ENCODE measurements around the gene CNBD2.
"Not testable (repeated sequence)": the region's sequence is repeated elsewhere in the genome, so short reads cannot be mapped to it uniquely, and the experiment has no call there.

CNBD2 gene

DNA sequence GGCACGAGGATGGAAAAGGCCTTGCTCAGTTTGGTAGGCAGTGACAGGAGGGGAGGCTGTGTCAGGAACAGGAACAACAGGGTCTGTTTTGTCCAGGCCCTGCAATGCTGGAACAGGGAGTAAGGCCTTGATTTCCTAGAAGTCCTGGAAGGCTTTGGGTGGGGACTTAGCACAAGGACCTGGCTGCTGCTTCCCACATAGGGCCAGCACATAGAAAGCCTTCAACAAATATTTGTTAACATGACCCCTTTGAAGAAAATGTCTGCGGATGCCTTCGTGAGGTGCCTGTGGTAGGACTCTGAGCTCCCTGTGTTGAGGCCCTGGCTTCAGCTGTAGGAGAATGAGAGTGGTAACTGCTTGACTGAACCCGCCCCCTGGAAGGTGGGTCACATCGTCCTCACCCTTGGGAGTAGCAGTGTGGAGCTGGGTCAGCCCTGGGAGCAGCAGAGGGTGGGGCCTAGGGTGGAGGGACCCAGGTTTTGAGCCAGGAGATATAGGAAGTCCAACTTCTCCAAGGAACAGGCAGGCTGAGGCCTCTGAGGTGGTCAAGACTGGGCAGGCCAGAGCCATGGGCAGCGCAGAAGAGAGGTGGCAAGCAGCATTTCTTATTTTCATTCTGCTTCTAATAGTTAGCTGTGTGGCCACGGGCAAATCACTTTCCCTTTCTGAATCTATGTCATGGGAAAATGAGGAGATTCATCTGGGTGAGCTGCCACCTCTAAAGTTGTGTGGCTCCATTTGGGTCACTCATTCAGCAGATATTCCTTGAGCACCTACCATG is 50.0 kb downstream of the CNBD2 start:
- in situ Hi-C loops (cut with MboI; ENCODE audit: low sequenced_read_pairs): no loop called here

DNA sequence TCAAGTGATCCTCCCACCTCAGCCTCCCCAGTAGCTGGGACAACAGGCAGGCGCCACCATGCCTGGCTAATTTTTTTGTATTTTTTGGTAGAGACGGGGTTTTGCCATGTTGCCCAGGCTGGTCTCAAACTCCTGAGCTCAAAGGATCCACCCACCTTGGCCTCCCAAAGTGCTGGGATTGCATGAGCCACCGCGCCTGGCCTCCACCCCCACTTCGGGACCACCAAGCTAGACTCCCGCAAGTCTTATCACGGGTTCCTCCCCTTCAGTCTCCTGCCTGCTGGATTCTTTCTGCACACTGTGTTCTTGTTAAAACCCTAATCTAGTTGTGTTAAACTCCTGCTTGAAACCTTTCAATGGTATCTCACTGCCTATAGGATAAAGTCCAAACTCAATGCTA is 57.7 kb downstream of the CNBD2 start:
- in situ Hi-C loops (cut with MboI; ENCODE audit: low sequenced_read_pairs): not testable (repeated sequence)

DNA sequence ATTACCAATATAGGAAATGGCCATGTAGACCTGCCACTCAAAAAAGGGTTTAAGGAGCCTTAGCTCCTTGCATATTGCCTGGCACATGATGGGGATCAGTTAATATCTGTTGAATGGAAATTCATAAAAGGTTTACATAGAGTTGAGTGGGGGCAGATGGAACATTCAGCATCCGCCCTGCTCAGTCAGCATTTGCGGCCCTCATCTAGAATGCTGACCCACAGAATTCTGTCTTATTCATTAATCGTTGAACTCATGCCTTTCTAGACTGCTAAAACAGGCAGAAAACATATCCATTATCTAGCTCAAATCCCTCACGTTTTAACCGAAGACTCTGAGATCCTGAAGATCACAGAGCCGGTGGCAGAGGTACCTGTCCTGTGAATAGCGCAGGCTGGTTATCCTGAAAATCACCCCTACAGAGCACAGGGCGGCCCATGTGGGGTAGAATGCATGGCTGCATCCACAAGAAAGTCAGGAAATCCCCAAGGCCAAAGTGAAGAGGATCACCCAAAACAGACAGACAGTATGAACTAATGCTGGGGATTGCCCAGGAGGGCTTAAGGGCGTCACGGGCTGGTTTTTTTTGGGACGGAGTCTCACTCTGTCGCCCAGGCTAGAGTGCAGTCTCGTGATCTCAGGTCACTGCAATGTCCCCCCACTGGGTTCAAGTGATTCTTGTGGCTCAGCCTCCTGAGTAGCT is 59.9 kb downstream of the CNBD2 start:
- in situ Hi-C loops (cut with MboI; ENCODE audit: low sequenced_read_pairs): no loop called here

DNA sequence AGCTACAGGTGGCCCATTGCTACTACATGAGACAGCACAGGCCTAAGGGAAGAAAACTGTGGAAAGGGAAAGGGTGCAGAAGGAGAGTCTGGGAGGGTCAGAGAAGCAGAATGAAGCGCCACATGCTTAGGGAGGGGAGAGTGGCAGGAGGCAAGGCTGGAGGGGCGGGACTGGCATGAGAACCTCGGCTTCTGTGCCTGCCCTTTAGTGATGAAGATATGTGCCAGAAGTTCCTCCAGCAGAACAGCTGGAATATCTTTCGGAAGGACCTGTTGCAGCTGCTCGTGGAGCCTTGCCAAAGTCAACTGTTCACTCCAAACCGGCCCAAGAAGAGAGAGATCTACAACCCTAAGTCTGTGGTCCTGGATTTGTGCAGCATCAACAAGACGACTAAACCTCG is 61.8 kb downstream of the CNBD2 start:
- in situ Hi-C loops (cut with MboI; ENCODE audit: low sequenced_read_pairs): no loop called here

DNA sequence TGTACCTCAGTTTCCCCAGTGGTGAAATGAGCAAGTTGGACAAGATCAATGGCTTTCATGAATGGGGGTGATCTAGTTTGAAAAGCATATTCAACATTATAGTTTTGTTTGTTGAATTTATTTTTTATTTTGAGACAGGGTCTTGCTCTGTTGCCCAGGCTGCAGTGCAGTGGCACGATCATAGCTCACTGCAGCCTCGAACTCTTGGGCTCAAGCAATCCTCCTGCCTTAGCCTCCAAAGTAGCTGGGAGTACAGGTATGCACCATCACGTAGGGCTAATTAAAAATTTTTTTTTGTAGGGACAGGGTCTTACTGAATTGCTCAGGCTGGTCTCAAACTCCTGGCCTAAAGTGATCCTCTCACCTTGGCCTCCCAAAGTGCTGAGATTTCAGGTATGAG is 63.4 kb downstream of the CNBD2 start:
- in situ Hi-C loops (cut with MboI; ENCODE audit: low sequenced_read_pairs): no loop called here

DNA sequence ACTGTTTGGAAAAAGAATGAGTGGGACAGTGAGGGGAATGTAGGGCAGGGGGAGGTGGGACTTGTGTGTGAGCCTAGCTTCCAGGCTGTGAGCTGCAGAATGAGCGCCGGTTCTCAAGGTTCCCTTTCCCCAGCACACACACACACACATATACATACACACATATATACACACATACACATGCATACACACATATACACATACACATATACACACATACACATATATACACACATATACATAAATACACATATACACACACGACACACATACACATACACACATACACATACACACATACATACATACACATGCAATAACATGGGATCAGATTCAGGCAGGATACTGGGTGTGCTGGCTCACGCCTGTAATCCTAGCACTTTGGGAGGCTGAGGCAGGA is 66.5 kb downstream of the CNBD2 start:
- in situ Hi-C loops (cut with MboI; ENCODE audit: low sequenced_read_pairs): no loop called here

DNA sequence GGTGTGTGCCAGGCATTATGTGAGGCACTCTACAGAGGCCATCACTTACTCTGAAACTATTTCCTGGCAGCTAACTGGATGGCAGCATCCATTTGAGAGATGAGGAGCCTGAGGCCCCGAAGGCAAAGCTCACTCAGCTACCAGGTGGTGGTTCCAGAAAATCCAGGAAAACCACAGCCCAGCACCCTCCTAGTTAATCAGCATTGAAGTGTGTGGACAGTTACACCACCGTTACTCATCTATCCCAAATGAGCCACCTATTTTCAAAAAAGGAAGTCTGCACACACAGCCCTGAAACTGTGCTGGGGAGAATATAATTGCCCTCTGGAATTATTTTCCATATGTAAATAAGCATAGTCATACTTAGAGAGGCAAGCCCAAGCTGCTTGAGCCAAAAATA is 67.4 kb downstream of the CNBD2 start:
- in situ Hi-C loops (cut with MboI; ENCODE audit: low sequenced_read_pairs): no loop called here

DNA sequence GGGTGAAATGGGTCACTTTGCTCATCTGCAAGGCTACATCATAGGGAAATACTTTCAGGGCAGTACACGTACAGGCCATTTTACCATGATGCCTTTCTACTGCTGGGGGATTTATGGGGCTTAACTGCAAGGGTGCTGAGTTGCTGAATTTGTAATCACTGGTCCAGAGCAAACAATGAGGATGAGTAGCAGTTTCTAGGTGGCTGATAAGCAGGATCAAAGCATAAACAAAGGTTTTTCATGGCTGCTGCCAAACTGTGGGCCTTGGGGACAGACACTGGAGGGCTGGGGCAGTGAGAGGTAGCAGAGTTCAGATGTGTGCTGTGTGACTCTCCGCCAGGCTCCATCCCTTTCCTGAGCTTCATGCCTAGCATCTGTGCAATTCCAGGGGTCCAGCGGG is 68.3 kb downstream of the CNBD2 start:
- in situ Hi-C loops (cut with MboI; ENCODE audit: low sequenced_read_pairs): no loop called here

DNA sequence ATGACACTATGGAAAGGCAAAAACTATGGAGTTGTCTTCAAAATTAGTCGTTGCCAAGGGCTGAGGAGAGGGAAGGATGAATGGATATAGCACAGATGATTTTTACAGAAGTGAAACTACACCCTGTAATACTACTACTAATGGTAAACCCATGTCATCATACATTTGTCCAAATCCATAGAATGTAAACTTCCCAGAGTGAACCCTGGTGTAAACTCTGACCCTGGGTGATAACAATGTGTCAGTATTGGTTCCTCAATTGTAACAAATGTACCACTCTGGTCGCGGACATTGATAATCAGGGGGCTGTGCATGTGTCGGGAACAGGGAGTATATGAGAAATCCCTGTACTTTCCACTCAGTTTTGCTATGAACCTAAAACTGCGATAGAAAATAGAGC is 72.2 kb downstream of the CNBD2 start:
- in situ Hi-C loops (cut with MboI; ENCODE audit: low sequenced_read_pairs): no loop called here

DNA sequence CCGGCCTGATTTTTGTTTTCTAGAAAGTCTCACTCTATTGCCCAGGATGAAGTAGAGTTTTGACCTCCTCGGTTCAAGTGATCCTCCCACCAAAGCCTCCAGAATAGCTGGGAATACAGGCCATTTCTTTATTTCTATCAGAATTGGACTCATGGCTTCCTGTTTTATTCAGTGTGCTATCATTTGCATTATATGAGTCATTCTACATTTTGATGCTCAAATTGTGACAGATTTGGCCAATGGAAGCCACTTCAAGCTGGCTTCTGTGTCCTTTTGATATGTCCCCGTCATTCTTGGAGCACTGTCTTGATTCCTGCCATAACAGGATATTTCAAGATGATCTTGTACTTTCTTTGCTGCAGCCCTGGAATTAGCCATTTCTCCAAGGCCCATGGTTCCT is 75.1 kb downstream of the CNBD2 start:
- in situ Hi-C loops (cut with MboI; ENCODE audit: low sequenced_read_pairs): no loop called here

DNA sequence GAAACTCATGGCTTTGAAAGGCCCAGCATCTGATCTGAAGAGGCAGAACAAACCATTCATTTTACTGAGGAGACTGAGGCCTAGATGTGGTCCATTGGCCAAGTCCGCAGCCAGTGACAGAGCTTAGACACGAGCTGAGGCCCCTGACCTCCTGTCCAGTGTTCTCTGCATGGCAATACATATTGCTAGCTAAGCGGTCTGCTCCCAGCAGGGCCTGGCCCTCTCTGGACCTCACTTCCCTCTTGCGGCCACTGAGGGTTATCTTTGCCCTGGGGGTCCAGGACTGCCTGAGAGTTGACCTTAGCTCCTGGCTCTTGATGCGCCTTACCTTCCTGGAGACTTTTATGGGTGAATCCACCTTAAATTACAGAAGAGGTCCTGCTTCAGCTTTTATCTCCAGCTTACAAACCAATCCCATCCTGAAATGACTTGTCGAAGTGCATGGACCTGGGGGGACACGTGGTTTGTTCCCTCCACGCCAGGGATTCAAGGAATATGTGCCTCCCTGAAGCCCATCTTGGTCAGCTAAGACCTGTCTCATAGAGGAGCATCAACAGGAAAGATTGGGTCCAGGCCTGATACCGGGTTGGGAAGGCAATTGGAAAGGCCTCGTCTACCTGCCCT is 75.6 kb downstream of the CNBD2 start:
- in situ Hi-C loops (cut with MboI; ENCODE audit: low sequenced_read_pairs): no loop called here

DNA sequence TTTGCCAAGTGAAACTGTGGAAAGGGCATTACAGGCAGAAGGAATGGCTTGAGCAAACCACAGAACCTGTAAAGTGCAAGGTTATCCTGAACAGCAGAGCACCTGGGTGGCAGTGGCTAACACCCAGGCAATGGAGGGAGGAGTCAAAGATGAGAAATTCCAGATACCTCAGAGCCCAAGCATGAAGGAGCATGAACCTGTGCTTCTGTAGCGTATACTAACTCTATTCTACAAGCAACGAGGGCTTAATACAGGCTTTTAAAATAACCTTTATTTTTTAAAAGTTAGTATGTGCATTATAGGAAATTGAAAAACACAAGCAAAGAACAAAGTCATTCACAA is 77.0 kb downstream of the CNBD2 start:
- in situ Hi-C loops (cut with MboI; ENCODE audit: low sequenced_read_pairs): no loop called here

DNA sequence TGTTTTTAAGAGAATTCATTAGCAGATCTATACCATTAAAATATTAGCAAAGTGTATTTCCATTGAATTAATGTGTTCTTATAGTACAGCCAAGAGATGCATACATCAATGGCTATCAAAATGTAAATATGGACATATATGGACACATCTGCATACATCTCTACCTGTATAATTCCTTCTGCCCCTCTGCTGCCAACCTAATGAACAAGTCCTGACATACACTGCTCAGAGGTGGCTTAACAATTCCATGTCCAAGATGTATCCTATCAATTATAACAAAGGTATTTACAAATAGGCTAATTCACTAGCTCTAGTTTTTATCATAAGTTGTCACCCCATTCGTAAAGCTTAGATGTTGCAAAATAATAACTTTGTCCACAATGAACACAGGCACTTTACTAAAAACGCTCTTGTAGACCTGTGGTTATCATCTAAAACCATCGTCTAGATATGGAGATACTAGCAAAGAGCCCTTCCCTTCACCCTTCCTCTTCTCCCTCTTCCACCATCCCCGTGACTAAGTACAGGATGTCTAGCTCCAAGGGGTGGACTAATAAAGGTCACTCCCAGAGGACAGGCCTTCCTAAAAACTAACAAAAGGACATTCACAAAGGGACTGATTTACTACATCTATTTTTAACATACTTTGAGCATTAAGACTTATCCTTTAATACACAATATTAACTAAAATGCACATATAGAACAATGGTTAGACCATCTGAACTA is 77.8 kb downstream of the CNBD2 start:
- in situ Hi-C loops (cut with MboI; ENCODE audit: low sequenced_read_pairs): not testable (repeated sequence)

DNA sequence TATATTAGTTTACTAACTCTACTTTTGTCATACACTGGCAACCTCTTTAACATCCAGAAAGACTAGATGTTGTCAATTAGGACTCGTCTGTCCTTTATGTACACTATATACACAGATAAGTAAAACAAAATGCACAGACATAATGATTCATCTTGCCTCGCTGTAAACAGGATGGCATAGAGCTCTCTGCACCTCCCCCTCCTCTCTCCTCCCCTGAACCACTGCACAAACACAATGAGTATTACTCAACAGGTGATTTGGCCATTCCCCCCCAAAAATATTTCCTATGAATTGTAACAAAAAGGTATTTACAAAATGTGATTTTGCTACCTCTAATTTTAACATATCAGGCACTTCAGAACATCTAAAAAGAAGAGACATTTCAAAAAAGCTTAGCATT is 81.0 kb downstream of the CNBD2 start:
- in situ Hi-C loops (cut with MboI; ENCODE audit: low sequenced_read_pairs): not testable (repeated sequence)

DNA sequence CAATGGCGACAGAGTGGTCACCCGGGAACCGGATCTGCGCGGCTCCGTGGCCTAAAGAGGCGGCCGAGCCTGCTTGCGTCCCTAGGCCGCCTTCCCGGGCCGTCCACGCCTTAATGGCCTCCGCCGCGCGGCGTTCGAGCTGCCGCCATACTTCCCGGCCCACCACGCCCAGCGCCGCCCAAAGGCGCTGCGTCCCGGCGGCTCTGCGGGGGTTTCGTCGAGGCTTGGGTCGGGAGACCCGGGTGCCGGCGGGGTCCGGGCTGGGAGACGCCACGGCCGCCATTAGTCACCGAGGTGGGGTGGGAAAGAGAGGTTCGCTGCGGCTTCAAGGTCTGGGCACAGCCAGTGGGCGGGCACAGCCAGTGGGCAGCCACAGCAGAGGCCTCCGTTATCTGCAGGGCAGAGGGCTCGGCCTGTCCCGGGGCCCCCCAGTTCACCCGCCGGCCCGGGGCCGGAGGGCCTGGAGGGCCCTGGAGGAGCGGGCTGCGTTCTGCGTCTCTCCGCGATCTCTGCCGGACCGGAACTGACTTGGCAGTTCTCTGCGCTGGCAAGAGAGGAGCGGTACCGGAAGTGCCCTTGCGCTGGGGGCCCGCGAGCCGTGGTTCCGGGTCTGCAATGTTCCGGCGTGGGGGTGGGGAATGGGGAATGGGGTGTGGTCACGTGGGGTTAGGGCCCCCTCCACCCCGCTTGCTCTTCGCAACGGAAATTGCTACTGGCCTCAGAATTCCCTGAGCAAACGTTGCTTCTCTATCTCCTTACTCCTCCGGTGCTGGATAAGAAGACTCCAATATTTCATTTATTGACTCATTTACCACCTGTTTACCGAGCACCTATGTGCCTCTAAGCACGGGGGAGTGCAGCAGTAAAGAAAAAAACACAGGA is 82.3 kb downstream of the CNBD2 start:
- in situ Hi-C loops (cut with MboI; ENCODE audit: low sequenced_read_pairs): no loop called here

DNA sequence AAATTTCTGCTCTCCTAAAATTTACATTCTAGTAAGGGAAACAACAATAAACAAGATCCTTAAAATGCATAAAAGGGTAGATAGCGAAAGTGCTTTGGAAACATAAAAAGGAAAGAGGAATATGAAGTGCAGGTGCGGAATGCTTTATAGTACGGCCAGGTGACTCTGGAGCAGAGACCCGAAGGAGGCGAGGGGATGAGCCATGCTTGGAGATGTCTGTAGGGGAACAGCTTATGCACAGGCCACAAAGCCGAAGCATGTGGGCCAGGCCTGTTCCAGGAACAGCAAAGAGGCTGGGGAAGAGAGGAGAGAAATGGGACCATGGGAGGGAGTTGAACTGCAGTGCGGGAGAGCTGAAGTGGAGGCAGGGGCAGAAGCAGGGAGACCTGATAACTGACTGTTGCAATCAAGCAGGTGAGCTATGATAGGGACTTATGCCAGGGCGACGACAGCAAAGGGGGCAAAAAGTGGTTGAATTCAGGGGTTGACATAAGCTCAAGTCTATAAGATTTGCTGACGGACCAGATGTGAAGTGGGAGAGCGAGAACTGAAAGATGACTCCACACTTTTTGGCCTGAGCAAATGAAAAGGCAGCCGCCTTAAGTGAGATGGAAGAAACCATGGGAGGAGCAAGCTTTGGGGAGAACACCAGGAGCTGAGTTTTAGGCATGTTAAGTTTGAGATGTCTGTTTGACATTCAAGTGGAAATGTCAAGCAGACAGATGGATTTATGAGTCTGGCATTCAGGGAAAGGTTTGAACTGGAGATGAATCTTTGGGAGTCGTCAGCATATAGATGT is 83.1 kb downstream of the CNBD2 start:
- in situ Hi-C loops (cut with MboI; ENCODE audit: low sequenced_read_pairs): no loop called here

DNA sequence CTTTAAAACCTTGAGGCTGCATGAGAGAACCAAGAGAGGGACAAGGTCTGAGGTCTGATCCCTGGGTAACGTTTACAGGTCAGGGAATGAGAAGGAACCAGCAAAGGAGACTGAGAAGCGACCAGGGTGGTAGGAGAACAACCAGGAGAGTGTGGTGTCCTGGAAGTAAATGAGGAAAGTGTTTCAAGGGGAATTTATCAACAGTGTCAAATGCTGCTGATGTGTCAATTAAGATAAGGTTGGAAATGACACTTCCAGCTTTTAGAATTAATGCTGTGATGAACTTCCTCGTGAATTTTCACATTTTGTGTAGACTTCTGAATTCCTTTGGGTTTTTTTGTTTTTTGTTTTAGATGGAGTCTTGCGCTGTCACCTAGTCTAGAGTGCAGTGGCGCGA is 83.7 kb downstream of the CNBD2 start:
- in situ Hi-C loops (cut with MboI; ENCODE audit: low sequenced_read_pairs): no loop called here

DNA sequence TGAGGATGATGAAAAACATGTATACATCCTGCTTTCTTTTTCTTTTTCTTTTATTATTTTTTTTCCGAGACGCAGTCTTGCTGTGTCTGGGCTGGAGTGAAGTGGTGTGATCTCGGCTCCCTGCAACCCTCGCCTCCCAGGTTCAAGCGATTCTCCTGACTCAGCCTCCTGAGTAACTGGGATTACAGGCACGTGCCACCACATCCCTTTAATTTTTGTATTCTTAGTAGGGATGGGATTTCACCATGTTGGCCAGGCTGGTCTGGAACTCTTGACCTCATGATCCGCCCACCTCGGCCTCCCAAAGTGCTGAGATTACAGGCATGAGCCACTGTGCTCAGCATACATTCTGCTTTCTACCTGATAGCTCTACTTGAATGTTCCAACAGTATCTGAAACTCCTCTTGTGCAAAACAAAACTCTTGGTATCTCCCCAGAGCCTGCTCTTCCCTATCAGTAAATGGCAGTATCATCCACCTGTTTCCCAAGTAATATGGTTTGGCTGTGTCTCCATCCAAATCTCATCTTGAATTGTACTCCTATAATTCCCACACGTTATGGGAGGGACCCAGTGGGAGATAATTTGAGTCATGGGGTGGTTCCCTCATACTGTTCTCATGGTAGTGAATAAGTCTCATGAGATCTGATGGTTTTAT is 85.6 kb downstream of the CNBD2 start:
- in situ Hi-C loops (cut with MboI; ENCODE audit: low sequenced_read_pairs): not testable (repeated sequence)

DNA sequence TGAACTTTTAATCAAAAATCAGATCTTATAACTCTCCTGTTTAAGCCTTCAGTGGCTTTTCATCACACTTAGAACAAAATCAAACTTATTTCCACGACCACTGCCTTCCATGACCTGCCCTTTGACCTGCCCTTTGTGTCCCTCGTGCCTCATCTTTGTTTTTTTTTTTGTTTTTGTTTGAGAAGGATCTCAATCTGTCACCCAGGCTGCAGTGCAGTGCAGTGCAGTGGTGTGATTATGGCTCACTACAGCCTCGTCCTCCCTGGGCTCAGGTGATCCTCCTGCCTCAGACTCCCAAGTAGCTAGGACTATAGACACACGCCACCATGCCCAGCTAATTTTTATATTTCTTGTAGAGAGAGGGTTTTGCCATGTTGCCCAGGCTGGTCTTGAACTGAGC is 86.8 kb downstream of the CNBD2 start:
- in situ Hi-C loops (cut with MboI; ENCODE audit: low sequenced_read_pairs): no loop called here
